Right lung (tissue), 5 donors: ENCODE results near the gene AR. TPM values are rescaled to one million over a fixed set of nuclear protein-coding genes. Genes with fewer than 3 reads are reported as not detected.

Source experiments
- DNase-seq, 2 donors: peaks; one replicate each; pipeline ENCODE4 v3.0.0-alpha.2; 2013
- polyA plus RNA-seq, 5 donors: library from polyadenylated mRNA; unstranded; fragments of 120-200 nt; gene quantifications; one replicate each; pipeline versions ENCODE4 v1.2.1 to v1.2.3, GENCODE V29; 2013; ENCODE audit warnings: inconsistent platforms in 1 of 5, low replicate concordance in 1 of 5; ENCODE audit not compliant: insufficient read length in 5 of 5, insufficient read depth in 1 of 5

The AR gene
- polyA plus RNA-seq, 5 donors, result 5.5 to 10.8 (median 9.6) TPM

DNA sequence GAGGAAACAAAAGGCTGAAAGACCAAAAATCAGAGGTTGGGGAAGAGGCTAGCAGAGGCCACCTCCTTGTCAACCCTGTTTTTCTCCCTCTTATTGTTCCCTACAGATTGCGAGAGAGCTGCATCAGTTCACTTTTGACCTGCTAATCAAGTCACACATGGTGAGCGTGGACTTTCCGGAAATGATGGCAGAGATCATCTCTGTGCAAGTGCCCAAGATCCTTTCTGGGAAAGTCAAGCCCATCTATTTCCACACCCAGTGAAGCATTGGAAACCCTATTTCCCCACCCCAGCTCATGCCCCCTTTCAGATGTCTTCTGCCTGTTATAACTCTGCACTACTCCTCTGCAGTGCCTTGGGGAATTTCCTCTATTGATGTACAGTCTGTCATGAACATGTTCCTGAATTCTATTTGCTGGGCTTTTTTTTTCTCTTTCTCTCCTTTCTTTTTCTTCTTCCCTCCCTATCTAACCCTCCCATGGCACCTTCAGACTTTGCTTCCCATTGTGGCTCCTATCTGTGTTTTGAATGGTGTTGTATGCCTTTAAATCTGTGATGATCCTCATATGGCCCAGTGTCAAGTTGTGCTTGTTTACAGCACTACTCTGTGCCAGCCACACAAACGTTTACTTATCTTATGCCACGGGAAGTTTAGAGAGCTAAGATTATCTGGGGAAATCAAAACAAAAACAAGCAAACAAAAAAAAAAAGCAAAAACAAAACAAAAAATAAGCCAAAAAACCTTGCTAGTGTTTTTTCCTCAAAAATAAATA, 179.9 kb downstream of the AR start:
- no peak for DNase-seq

DNA sequence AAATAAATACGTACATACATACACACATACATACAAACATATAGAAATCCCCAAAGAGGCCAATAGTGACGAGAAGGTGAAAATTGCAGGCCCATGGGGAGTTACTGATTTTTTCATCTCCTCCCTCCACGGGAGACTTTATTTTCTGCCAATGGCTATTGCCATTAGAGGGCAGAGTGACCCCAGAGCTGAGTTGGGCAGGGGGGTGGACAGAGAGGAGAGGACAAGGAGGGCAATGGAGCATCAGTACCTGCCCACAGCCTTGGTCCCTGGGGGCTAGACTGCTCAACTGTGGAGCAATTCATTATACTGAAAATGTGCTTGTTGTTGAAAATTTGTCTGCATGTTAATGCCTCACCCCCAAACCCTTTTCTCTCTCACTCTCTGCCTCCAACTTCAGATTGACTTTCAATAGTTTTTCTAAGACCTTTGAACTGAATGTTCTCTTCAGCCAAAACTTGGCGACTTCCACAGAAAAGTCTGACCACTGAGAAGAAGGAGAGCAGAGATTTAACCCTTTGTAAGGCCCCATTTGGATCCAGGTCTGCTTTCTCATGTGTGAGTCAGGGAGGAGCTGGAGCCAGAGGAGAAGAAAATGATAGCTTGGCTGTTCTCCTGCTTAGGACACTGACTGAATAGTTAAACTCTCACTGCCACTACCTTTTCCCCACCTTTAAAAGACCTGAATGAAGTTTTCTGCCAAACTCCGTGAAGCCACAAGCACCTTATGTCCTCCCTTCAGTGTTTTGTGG, 180.7 kb downstream of the AR start:
- no peak for DNase-seq

- no peak for DNase-seq
Measured at GRCh38 chrX:67725471-67725870, 181.7 kb downstream of the AR start.

- DNase-seq, result no peak
Measured at GRCh38 chrX:67726018-67726417, 182.2 kb downstream of the AR start.

- DNase-seq, result no peak
Measured at GRCh38 chrX:67727576-67727975, 183.8 kb downstream of the AR start.

DNA sequence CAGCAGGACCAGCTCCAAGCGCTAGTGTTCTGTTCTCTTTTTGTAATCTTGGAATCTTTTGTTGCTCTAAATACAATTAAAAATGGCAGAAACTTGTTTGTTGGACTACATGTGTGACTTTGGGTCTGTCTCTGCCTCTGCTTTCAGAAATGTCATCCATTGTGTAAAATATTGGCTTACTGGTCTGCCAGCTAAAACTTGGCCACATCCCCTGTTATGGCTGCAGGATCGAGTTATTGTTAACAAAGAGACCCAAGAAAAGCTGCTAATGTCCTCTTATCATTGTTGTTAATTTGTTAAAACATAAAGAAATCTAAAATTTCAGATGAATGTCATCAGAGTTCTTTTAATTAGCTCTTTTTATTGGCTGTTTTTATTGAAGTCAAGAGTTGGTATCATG, 186.5 kb downstream of the AR start:
- peak in 1 of 2 donors; percentile 39 for DNase-seq

DNA sequence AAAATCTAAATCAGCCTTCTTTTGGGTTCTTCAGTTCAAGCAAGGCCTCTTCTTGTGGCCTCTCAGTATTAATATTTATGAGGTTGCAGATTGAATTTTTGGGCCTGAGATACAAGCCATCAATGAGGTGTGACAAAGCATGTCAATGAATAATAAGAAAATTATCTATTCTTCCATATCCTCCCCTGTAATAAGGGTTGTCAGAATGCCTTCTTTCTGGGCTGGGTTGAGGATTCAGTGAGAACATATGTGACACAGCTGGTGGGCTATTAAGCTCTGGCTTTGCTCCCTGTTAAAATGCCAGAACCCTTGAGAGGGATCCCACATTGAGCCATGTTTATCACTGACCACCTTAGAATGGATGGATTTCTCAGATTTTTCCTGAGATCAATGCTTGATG, 187.2 kb downstream of the AR start:
- DNase-seq, result peak; percentile 42 to 55

- no peak for DNase-seq
Measured at GRCh38 chrX:67732864-67733263, 189.0 kb downstream of the AR start.

GRCh38 chrX:67734111-67734753, 190.4 kb downstream of the AR start:
- no peak for DNase-seq

GRCh38 chrX:67749536-67749935, 205.7 kb downstream of the AR start:
- no peak for DNase-seq

DNA sequence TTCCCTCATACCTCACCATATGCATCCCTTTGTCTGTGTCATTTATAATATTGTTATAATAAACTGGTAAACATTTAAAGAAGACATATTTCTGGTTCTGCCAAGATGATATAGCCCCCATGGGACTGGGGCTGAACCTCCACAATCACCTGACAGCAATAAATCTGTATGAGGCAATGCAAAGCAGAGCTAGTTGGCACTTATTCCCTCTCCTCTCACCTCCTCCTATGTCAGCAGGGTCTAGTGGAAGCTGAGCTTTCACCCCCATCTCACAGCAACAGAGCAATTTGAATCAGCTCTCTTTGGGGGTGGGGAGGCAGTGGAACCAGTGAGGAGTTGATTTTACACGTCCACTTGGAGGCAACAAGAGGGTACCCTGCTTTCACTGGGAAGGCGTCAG, 206.9 kb downstream of the AR start:
- DNase-seq, result no peak

GRCh38 chrX:67759018-67759417, 215.2 kb downstream of the AR start:
- no peak for DNase-seq

DNA sequence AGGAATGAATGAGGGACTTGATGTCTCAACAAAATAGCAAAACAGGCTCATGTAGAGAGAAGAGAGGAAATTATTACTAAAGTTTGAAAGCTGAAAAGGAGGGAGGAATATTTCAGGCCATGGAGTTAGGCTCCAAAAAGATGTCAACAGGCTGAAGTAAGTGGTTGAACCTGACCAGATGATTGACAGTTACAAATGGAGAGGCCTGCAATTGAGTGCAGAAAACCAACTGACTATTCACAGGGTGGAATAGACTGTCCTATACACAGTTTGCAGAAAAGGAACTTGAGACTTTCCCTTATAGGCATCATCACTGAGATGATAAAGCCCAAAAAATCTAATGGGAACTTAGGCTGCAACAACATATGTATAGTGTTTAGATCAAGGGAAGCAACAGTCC, 233.3 kb downstream of the AR start:
- DNase-seq, result no peak

DNA sequence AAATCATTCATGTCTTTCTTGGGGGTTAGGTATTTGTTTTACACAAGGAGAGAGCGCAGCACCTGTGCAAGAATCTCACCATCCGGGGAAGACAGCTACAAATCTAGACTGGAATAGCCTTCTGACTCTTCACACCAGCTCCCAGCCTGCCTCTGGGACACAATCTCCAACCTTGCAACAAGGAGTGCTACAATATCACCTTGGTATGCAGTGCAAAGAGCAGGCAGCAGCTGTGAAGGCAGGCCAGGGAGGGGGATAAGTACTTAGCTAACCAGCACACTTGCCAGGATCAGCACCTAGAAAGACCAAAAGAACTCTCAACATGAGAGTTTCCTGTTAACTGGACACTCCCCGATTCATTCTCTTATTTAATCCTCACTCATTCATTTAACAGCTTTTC, 235.3 kb downstream of the AR start:
- DNase-seq, result no peak
